ENCODE results near the gene TIRAP. TPM values are rescaled to one million over a fixed set of nuclear protein-coding genes. Genes with fewer than 3 reads are reported as not detected.
"Not testable (repeated sequence)": the region's sequence is repeated elsewhere in the genome, so short reads cannot be mapped to it uniquely, and the experiment has no call there.

Gene TIRAP
- total RNA-seq, 1 experiment from 2014 or later: 3.7 TPM

GRCh38 chr11:126284829-126285228, 1.9 kb downstream of the TIRAP start:
- DNase-seq (ENCODE audit: low read depth): peak; percentile 94

GRCh38 chr11:126288237-126288636, 5.3 kb downstream of the TIRAP start:
- DNase-seq (ENCODE audit: low read depth): no peak

GRCh38 chr11:126290887-126291286, 8.0 kb downstream of the TIRAP start:
- DNase-seq (ENCODE audit: low read depth): no peak

DNA sequence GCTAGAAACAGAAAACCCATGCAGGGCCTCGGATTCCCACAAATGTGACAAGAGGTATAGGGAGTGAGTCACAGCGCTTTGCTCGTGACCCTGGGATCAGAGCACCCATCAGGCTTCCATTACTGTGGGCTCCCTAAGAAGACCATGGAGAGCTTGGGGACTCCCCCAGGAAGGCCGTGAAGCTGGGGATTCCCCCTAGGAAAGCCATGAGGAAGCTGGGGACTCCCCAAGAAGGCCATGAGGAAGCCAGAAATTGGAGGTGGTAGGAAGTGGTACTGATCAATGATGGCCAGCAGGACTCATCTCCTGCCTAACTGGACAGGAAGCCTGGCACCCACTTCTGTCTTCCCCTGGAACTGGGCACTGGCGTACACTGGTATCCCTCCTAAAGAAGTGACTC, 10.8 kb downstream of the TIRAP start:
- no peak for DNase-seq (ENCODE audit: low read depth)

DNA sequence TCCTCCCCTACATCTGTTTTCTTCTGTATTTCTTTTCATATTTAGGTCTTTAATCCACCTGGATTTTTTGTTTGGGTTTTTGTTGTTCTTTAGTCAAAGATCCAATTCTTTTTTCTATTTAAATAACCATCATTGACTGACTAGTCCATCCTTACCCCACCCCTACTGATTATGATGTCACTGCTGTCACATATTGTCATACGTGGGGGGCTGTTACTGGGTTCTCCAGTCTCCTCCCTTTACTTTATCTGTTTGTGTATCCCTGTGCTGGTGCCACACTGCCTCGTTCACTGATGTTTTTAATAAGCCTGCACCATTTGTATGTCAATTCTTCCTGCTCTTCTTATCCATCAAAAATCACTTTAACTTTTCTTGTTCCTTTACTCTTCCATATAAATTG, 14.1 kb downstream of the TIRAP start:
- DNase-seq (ENCODE audit: low read depth): no peak

GRCh38 chr11:126303623-126304456, 20.9 kb downstream of the TIRAP start, which contains the start of gene DCPS:
DCPS (plus strand) TSS chr11:126304060; CDS start chr11:126304081, 21 bp downstream.
- DNase-seq (ENCODE audit: low read depth): peak; percentile 95

DNA sequence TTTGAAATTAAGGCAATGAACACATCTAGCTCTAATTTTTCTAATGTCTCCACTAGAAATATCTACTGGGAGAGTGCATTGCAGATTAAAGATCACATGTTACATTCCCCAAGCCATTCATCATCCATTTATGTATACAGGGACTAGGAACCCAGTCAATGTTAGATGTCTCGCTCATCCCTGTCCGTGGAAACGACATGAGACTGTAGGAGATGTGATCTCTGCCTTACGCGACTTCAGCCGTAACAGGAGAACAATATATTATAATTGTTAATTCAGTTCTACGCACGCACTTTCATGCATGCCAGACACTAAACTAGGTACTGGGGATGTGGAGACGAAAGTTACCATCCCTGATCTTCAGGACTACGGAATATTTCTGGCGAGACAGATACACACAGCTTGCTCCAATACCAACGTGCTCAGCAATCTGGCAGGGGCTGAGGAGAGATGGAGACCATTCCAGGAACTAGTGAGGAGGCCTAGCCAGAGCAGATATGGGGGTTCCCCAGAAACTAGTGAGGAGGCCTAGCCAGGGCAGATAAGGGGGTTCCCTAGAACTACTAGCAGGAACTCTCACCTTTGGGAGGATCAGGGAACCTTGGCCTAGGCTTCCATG, 21.7 kb downstream of the TIRAP start:
- no peak for DNase-seq (ENCODE audit: low read depth)

DNA sequence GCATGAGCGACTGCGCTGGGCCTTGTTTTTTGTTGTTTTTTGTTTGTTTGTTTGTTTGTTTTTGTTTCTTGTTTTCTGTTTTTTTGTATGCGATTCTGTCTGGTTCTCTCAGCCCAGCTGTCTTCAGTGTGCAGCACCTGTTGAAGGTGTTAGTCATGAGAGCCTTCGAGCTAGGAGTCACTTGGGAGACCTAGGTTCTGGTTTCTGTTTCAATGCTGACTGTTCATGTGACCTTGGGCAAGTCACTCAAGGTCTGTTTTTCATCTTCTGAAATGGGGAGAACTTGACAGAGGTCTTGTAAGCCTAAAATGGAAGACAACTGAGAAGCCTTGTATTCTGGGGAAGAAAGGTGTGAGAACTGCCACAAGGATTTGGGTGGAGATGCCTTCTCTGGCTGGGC, 22.8 kb downstream of the TIRAP start:
- no peak for DNase-seq (ENCODE audit: low read depth)

GRCh38 chr11:126307706-126308105, 24.8 kb downstream of the TIRAP start:
- peak; percentile 49 for DNase-seq (ENCODE audit: low read depth)

GRCh38 chr11:126308271-126308671, 25.4 kb downstream of the TIRAP start:
- no peak for DNase-seq (ENCODE audit: low read depth)

DNA sequence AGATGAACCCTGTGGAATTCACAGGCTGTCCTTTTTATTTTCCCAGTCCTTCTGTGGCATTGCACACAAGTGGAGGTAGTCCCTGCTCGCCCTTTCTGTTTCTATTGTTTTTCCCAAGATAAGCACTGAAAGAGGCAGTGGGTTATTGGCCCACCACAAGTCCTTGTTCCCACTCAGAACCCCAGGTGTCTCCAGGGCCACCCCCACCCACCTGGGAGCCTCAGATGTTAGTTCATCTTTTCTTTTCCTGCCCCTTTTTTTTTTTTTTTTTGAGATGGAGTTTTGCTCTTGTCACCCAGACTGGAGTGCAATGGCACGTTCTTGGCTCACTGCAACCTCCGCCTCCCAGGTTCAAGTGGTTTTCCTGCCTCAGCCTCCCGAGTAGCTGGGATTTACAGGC, 25.9 kb downstream of the TIRAP start:
- DNase-seq (ENCODE audit: low read depth): not testable (repeated sequence)

- peak; percentile 74 for DNase-seq (ENCODE audit: low read depth)
These were observed 27.5 kb downstream of the TIRAP start for GRCh38 chr11:126310200-126310991.

GRCh38 chr11:126310992-126311310, 28.1 kb downstream of the TIRAP start:
- no peak for DNase-seq (ENCODE audit: low read depth)

DNA sequence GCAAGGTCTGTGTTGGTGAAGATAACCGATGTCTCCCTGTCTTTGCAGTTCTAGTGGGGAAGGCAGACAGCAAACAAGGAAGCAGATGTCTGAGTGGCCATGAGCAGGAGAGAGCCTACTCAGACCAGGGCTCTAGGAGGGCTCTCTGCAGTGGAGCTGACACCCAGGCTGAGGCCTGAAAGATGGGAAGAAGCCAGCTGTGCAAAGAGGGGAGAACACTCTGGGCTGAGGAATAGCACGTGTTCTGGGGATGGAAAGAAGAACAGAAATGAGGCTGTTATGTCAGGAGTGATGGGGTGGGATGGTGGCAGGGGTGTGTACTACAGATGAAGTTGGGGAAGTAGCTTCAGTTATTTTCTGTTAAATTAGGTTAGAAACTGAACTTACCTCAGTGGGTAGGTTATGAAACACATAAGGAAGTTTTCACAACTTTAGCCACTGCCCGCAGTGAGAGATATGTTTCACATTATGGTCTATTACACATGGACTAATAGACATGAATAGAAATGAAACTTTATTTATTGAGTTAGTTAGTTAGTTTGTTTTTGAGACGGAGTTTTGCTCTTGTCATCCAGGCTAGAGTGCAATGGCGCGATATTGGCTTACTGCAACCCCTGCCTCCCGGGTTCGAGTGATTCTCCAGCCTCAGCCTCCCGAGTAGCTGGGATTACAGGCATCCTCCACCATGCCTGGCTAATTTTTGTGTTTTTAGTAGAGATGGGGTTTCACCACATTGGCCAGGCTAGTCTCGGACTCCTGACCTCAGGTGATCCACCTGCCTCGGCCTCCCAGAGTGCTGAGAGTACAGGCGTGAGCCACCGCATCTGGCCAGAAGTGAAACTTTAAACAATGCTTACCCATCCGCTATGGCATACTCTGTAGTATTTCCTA, 28.8 kb downstream of the TIRAP start:
- no peak for DNase-seq (ENCODE audit: low read depth)

DNA sequence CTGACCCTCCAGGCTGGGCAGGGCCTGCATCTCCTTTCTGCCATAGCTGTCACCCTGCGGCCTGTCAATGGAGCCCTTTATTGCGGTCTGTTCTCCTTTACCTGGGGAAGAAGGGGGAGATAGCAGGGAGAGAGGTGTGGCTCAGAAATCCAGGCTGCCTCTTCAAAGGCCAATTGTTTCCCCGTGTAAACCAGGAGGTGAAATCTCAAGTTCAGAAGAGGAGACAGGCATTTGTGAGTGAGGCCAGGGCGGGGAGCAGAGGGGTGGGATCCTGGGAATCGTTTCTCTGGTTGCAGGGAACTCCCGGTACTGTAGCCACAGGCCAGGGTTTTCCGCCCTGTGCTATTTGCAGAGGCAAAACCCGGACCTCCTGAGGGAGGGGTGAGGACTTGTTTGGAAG, 30.1 kb downstream of the TIRAP start:
- DNase-seq (ENCODE audit: low read depth): no peak

- DNase-seq (ENCODE audit: low read depth): no peak
These were observed 30.9 kb downstream of the TIRAP start for GRCh38 chr11:126313826-126314225.

- DNase-seq (ENCODE audit: low read depth): no peak
These were observed 34.5 kb downstream of the TIRAP start for GRCh38 chr11:126317432-126317755.

- DNase-seq (ENCODE audit: low read depth): peak; percentile 90
These were observed 35.1 kb downstream of the TIRAP start for GRCh38 chr11:126317756-126318573.

- DNase-seq (ENCODE audit: low read depth): peak; percentile 92
These were observed 35.9 kb downstream of the TIRAP start for GRCh38 chr11:126318574-126319373.

DNA sequence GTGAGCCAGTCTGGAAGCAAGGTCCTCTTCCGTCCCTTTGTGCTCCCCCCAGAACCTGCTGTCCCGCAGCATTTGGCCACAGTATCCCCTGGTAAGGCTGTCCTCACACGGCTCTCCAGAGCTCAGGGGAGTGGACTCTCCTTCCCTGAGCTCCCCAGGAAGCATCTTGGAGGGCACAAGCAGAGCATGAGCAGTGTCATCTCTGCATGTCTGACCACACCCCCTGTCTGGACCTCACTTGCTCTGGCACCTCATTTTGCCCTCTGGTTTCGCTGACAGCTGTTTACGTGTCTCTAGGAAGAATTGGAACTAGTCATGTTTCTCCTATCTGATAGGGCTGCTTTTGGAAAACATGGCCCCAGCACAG, 36.5 kb downstream of the TIRAP start:
- DNase-seq (ENCODE audit: low read depth): no peak
